ENCODE data around the gene SIRPB2. TPM values are rescaled to one million over a fixed set of nuclear protein-coding genes. Genes with fewer than 3 reads are reported as not detected.

SIRPB2 gene
- total and polyA plus RNA-seq, 2 of the 8 experiments (the other 6 are each of a cell fraction or from before 2014, with no cell fraction given): 0.28 TPM; not detected in 1

DNA sequence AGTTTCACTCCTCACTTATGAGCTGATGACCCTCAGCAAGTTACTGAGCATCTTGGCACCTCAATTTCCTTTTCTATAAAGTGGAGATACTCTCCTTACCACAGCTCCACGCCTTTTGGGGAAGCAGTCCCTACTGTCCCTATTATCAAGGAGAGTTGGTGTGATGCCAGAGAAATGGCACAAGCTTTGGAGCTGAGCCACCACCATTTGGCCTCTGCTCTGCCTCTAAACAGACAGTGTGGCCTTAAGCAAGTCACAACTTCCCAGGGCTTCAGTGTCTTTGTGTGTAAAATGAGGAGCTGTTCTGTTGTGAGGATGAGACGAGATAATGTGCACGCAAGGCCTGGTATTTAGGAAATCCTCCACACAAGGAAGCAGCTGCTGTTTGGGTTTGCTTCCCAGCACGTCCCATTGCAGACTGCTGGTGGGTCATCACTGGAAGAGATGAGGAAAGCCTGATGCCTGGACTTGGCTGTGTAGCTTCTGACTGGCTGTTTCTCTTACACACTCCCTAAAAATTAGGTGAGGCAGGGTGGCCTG is 43.1 kb downstream of the SIRPB2 start:
- Histone ChIP-seq H3K4me2 (ENCODE audit: insufficient read depth in 1 of 2, low read depth in 2 of 2, low read length in 2 of 2) (no peak overlapping the region), H3K79me2 (ENCODE audit: control insufficient read depth in 1 of 2, insufficient read depth in 2 of 2, low read length in 2 of 2) (no peaks in the 10 kb centered on the region), H4K20me1 (replicated peaks in 1 of 2; ENCODE audit: control insufficient read depth in 1 of 2, insufficient read depth in 2 of 2, low read length in 2 of 2) (peaks cover 0 to 5% of the 10 kb centered on the region in 2 experiments), H3K14ac (ENCODE audit: insufficient read length) (no peak overlapping the region), H2BK20ac (ENCODE audit: low read length) (no peak overlapping the region), H3K27me3 (replicated peaks in 1 of 4; ENCODE audit: control insufficient read depth in 3 of 4, extremely low read depth in 1 of 4, insufficient read depth in 3 of 4, low read length in 3 of 4) (no peaks in the 10 kb centered on the region), H3K18ac (ENCODE audit: extremely low read depth, low read length) (no peak overlapping the region), H4K5ac (ENCODE audit: insufficient read length, low read depth, low read length) (no peak overlapping the region), H3K36me3 (ENCODE audit: control insufficient read depth in 2 of 4, insufficient read depth in 4 of 4, low read length in 3 of 4) (peaks cover 50 to 97% (median 81%) of the 10 kb centered on the region in 4 experiments), H3K4me3 (ENCODE audit: extremely low read depth in 1 of 4, insufficient read depth in 2 of 4, low read depth in 3 of 4, low read length in 4 of 4) (no peak overlapping the region), H3K9ac (replicated peaks in 1 of 4; ENCODE audit: extremely low read depth in 1 of 4, low read depth in 3 of 4, low read length in 3 of 4) (no peak overlapping the region), H2BK5ac (ENCODE audit: low read depth, low read length) (no peak overlapping the region), H4K8ac (ENCODE audit: extremely low read depth, insufficient read depth, low read length) (no peak overlapping the region), H3K9me3 (ENCODE audit: insufficient read depth in 2 of 2, low read depth in 1 of 2, low read length in 1 of 2) (peaks cover 22 to 31% of the 10 kb centered on the region in 2 experiments), H2AK5ac (ENCODE audit: low read depth, low read length) (no peak overlapping the region), H4K91ac (replicated peaks; ENCODE audit: insufficient read length, low read length) (no peak overlapping the region), H2AFZ (ENCODE audit: low read length) (no peak overlapping the region), H3K4ac (replicated peaks; ENCODE audit: insufficient read length, low read depth, low read length) (no peak overlapping the region), H2BK15ac (ENCODE audit: low read length) (no peak overlapping the region), H3K27ac (ENCODE audit: low read depth, low read length) (no peak overlapping the region), H3K56ac (replicated peaks; ENCODE audit: insufficient read length, low read depth, low read length) (no peak overlapping the region), H3K79me1 (ENCODE audit: low read depth, low read length) (no peaks in the 10 kb centered on the region; the same call in 1 of the 2 replicates), H3K4me1 (replicated peaks in 1 of 4; ENCODE audit: control insufficient read depth in 3 of 4, insufficient read depth in 4 of 4, low read length in 3 of 4) (no peaks in the 10 kb centered on the region), H3K23me2 (ENCODE audit: low read depth, low read length) (no peaks in the 10 kb centered on the region), H3K23ac (ENCODE audit: insufficient read length) (no peak overlapping the region), H2BK120ac (replicated peaks; ENCODE audit: low read depth, low read length) (no peak overlapping the region), H2BK12ac (ENCODE audit: low read depth, low read length) (no peak overlapping the region)
- 100% methylated on average over 4 of the region's 4 CpGs; no CpG with 5 or more reads in 1 of the 2 experiments for WGBS, 2 experiments (ENCODE audit: extremely low coverage in 1 of 2, insufficient coverage in 1 of 2, insufficient read length in 1 of 2, insufficient replicate concordance in 2 of 2, low coverage in 1 of 2, low lambda C conversion rate in 2 of 2, missing lambda C conversion rate in 1 of 2)
- CTCF ChIA-PET (ENCODE audit: partially characterized antibody): interaction anchor here (1.1 to 6.5 kb wide), 6 partner anchors 10 to 140 kb away, joined by 3 to 76 read pairs (median 6); no protein-coding TSS in a partner anchor
- no peak for DNase-seq (ENCODE audit: low read depth in 1 of 2, low spot score in 2 of 2)
- POLR2A ChIA-PET (ENCODE audit: partially characterized antibody): interaction anchor here (1.3 to 1.9 kb wide), 3 partner anchors 10 to 122 kb away, joined by 4 to 5 read pairs (median 4); no protein-coding TSS in a partner anchor
- no peak for FAIRE-seq
- TF ChIP-seq SAP30 (IDR thresholded peaks at IDR 0.05; ENCODE audit: insufficient read depth, insufficient replicate concordance, low read length): no peak
- no peak for TF ChIP-seq TEAD4 (IDR thresholded peaks at IDR 0.05; ENCODE audit: low read depth, low read length)
- no peak for TF ChIP-seq MAFK (IDR thresholded peaks at IDR 0.05; ENCODE audit: low read depth, low read length)
- TF ChIP-seq E2F6 (IDR thresholded peaks at IDR 0.05): no peak
- no peak for TF ChIP-seq TBP (IDR thresholded peaks at IDR 0.05; ENCODE audit: low read depth, low read length)
- TF ChIP-seq SIRT6 (IDR thresholded peaks at IDR 0.05; ENCODE audit: low read length): no peak
- TF ChIP-seq SIX5 (IDR thresholded peaks at IDR 0.05; ENCODE audit: low read depth, low read length): no peak
- TF ChIP-seq HDAC2 (IDR thresholded peaks at IDR 0.05; ENCODE audit: borderline replicate concordance in 1 of 2, low read depth in 2 of 2, low read length in 2 of 2): no peak
- no peak for TF ChIP-seq SIN3A (conservative IDR thresholded peaks at IDR 0.05 in 1 of 2, IDR thresholded peaks at IDR 0.05 in 1 of 2; ENCODE audit: low read depth in 1 of 2, low read length in 2 of 2)
- no peak for TF ChIP-seq KDM4A (IDR thresholded peaks at IDR 0.05; ENCODE audit: low read depth, low read length, severe bottlenecking)
- TF ChIP-seq TAF7 (optimal IDR thresholded peaks at IDR 0.05; ENCODE audit: borderline replicate concordance, low read depth, low read length): no peak
- TF ChIP-seq SRF (IDR thresholded peaks at IDR 0.05; ENCODE audit: low read depth, low read length): no peak

Measured in H1 (cell line).